Tibial nerve (tissue), 4 donors: ENCODE measurements around the gene TMEM82.

Experiments used
- EP300 ChIP-seq, 2 donors: sonication (generic); formaldehyde crosslinking; IDR thresholded peaks; one replicate each; pipeline ENCODE4 v1.6.1; 2017; ENCODE audit warnings: antibody characterized with exemption in 2 of 2, mild to moderate bottlenecking in 1 of 2
- POLR2A ChIP-seq, 2 donors: fragments of 450-650 bp; IDR thresholded peaks; one replicate each; pipeline ENCODE4 v1.6.1; 2017; ENCODE audit warnings: antibody characterized with exemption in 2 of 2, mild to moderate bottlenecking in 2 of 2, moderate library complexity in 2 of 2
- TF ChIP-seq, protein P1 (sequence below), 5 experiments: fragments of 200-600 bp in 3 of 5; fragments of 450-650 bp in 2 of 5; sonication (generic) in 3 of 5; IDR thresholded peaks; one replicate each; pipeline ENCODE4 v1.5.1; 2016 to 2019; ENCODE audit warnings: antibody characterized with exemption in 5 of 5, mild to moderate bottlenecking in 3 of 5, moderate library complexity in 2 of 5

DNA sequence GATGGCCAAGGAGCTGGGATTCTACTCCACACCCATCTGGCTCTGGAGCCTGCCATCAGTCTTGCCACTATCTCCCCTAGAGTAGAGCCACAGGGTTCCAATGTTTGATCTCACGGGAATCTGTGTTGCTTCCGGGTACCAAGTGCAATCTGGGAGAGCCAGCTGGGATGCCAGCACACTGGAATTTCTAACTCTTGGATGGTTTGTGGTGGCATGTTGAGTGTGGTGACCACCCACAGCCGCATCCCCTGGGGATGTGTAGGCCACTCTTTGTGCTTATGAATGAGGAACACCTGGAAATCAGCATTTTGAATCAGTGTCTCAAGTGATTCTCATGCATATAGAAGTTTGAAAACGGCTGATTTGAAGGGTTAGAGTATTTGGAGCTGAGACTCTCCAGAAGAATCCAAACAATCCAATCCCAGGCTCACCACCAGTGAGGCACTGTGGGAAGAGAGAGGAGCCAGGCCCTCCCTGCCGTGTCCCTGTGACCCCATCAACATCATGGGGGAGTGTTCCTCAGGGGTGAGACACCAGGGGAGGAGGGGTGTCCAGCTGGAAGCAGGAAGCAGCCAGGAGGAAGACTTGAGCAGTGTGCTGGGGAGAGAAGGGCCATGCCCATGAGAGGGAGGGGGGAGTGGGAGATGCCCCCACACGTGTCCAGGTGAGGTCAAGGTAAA lies 29.7 kb downstream of the TMEM82 start:
- TF ChIP-seq EP300 (IDR thresholded peaks at IDR 0.05) (no peak), POLR2A (IDR thresholded peaks at IDR 0.05) (no peak)
- TF ChIP-seq, protein P1, sequence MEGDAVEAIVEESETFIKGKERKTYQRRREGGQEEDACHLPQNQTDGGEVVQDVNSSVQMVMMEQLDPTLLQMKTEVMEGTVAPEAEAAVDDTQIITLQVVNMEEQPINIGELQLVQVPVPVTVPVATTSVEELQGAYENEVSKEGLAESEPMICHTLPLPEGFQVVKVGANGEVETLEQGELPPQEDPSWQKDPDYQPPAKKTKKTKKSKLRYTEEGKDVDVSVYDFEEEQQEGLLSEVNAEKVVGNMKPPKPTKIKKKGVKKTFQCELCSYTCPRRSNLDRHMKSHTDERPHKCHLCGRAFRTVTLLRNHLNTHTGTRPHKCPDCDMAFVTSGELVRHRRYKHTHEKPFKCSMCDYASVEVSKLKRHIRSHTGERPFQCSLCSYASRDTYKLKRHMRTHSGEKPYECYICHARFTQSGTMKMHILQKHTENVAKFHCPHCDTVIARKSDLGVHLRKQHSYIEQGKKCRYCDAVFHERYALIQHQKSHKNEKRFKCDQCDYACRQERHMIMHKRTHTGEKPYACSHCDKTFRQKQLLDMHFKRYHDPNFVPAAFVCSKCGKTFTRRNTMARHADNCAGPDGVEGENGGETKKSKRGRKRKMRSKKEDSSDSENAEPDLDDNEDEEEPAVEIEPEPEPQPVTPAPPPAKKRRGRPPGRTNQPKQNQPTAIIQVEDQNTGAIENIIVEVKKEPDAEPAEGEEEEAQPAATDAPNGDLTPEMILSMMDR (IDR thresholded peaks at IDR 0.05): no peak
